TTC549 (cell line): ENCODE measurements around the gene RNF14.

Experiments used
- FAIRE-seq: peaks from 2 replicates; lab custom pipeline; 2012; peaks lifted over from hg19 to GRCh38; lab: Jason Lieb, UNC

Gene RNF14

DNA sequence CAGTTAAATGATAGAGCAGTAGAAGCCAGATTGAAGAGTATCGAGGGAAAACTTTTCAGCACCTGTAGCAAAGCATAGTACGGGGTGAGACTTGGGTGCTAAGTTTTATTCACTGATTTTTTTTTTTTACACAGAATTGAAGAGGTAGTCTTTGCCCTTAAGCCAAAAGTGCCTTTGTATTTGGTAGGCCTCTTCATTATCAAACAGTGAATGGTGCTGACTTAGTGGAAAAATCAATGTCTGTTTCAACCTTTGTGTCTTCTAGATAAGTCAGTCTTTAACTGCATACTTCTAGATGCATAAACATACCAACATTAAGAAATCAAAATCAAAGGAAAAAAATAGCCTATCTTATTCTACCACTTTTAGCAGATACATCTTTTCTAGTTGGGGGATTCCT is 13.7 kb downstream of the RNF14 start:
- no peak for FAIRE-seq

DNA sequence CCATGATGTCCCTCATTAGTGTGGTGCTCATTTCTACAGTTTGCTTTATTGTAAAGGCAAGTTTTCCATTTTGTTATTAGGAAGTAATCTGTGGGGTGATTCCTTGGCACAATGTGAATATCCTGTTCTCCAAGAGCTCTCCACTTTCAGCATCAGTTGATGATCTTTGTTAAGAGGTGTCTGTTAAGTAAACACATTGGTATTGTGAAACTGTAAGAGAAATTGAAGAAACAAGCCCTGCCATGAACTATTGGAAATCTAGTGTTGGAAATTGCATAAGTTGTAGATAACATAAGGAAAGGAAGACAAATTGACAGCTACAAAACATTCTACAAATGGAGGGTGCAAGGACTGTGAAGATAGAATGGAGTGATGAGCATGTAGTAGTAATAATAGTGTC is 17.2 kb downstream of the RNF14 start:
- FAIRE-seq, result no peak

DNA sequence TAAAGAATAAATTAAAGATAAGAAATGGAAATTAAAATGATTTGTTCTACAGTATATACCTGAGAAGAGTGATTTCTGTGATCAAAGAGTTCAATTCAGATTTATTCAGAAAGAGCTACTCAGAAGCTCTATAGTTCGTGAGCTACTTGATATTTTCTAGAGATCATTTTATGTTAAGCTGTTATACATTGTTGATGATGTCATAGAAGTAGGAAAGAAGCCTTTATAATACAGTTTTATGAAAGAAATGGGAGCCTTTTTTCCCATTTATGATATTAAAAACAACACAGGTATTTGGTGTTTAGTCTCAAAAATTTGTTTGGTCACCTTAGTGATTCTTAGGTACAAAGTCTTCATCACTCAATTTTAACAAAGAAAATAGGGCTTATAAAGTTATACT is 20.8 kb downstream of the RNF14 start:
- no peak for FAIRE-seq

DNA sequence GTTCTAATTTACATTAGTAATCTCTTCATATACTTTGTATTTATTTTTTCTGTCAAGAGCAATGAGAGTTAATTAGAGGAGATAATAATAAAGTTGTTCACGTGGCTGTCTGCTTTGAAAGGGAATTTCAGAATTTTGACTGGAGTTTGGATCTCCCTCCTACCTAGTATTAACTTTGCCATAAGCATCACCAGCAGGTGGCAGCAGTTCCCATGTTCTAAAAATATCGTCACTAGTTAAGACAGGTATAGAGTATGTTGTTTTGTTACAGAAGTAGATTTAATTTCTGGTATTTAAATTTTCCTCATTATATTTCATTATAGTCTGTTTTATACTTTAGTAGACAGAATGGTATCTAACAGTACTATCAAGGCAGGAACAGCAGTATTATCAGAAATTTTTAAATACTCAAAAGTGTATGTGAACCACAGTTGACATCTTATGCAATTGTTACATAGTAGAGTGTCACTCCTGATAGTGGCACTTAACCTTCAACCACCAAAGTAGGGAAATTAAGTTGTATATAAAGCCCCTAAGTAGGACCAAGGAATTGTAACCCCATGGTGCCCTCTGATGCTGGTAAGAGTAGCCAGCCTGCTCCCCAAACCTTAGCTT is 23.6 kb downstream of the RNF14 start:
- FAIRE-seq, result peak; percentile 89

DNA sequence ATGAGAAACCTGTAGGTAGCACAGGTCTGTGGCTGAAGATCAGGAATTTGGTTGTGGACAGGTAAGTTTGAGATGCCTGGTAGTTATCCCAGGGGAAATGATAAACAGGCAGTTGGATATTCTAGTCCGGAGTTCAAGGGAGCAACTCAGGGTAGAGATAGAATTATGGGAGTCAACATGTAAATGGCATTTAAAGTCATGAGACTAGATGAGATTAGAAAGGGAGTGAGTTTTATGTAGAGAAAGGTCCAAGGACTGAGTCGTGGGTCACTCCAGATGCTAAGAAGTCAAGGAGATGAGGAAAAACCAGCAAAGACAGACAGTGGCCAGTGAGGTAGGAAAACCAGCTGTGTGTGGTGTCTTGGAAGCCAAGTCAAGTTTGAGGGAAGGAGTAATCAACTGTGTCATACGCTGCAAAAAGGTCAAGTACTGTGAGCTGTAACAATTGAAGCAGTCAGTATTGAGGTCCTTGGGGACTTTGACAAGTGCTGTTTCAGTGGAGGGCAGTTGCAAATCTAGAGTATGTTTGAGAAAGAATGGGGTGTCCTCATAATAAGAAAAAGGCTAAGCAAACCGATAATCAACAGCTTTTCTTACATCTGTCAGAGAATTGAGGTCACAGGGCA is 25.7 kb downstream of the RNF14 start:
- no peak for FAIRE-seq

DNA sequence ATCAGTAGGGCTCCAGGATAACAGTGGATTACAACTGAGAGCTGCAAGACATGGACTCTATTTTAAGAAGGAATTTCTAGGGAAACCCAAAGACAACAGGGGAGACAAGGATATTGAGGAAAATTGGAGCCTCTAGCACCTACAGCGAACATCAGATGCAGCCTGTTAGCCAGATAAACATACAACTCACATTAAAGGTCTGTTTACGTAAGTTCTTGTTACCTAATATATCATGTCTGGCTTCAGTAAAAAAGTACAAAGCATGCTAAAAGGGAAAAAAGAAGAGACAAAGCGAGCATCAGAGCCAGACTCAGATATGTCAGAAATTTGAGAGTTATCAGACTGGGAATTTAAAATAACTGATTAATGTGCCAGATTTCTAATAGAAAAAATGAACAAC is 26.8 kb downstream of the RNF14 start:
- FAIRE-seq, result no peak

DNA sequence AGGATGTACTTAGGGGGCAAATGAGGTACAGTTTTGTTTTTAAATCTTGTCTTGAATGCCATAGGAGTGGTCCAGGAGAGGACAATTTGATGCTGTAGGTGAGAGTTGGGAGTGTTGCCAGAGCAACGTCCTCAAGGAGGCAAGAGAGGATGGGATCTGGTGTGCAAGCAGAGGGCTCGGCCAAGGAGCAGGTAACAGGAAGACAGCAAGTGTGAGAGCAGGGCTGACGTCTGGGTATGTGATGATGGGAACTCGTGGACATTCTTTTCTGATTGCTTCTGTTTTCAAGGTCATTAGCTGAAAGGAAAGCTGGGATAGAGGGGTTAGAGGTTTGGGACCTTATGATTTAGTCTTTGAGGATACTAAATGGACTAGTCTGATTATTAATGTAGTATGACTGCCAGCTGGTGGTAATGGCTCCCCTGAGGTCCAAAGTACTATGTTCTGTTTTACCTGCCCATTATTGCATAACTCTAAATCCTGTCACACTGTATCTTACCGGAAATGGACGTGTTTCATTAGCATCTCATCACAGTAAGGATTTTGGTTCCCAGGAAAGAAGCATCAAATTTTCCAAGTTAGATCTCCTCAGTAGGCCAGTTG is 28.6 kb downstream of the RNF14 start:
- FAIRE-seq, result no peak

DNA sequence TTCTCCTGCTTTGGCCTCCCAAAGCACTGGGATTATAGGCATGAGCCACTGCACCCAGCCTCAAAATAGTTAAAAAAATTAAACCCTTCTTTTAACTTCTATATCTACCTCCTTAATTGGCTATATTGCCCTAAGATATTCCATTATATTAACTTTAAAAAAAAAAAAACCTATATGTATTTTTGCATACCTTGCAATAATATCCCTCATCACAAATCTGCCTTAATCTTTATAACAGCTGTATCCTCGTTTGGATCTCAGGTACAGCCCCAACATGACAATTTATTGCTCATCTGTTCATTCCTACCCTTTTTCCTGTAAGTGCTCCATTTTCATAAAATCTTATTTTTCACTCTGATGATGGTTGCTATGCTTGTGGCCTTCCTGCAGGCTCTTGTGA is 31.3 kb downstream of the RNF14 start:
- no peak for FAIRE-seq

DNA sequence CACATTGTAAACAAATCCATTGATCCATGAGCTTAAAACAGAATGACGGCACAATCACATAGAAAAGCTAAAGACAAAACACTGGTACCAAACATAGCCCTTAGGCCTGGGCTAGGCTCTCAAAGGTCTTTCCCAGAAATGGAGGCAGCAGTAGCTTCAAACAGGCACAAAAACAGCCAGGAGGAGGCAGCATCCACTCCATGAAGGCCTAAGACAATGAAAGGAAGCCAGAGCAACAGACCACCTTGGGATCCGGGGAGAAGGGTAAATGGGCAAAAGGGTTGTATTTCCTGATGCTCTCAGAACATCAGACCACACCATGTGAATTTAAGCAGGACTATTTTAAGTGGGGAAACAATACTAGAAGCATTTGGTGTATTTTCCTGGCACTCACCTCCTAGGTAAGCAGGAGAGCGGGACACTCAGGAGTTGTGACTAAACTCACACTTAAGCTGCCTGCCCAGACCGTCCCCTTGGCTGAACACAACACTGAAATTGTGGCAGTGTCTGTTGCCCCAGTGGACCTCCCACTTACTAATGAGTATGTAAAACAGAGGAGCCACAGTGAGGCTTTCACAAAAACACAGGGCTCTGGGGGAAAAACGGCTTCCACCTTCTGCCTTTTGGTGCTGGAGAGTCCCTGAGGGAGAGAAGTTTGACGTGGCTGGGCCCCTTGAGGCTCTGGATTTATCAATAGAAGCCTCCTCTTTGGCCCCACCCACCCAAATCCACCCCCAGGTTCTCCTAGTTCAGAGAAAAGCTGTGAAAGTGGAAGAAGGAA is 32.0 kb downstream of the RNF14 start:
- peak; percentile 23 for FAIRE-seq

DNA sequence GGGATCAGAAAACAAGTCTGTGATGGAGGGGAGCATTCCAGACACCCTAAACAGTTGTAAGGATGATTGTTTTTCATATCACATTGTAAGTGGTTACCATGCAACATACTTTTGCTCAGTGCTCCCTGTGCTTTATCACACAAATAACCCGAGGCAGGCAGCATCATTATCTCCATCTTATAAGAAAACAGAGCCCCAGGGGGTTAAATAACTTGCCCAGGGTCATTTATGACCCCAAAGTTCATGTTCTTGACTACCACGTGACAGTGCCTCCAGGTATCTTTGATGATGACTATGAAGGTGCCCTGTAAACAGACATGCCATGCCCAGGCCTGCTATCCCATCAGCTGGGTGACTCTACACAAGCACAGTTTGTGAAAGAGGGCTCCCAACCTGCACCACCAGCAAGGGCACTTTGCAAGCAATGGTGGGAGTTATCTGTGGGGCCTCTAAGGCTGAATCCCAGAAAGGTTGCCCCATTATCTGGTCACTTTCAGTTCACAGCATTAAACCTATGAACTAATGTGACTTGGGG is 34.4 kb downstream of the RNF14 start:
- no peak for FAIRE-seq

DNA sequence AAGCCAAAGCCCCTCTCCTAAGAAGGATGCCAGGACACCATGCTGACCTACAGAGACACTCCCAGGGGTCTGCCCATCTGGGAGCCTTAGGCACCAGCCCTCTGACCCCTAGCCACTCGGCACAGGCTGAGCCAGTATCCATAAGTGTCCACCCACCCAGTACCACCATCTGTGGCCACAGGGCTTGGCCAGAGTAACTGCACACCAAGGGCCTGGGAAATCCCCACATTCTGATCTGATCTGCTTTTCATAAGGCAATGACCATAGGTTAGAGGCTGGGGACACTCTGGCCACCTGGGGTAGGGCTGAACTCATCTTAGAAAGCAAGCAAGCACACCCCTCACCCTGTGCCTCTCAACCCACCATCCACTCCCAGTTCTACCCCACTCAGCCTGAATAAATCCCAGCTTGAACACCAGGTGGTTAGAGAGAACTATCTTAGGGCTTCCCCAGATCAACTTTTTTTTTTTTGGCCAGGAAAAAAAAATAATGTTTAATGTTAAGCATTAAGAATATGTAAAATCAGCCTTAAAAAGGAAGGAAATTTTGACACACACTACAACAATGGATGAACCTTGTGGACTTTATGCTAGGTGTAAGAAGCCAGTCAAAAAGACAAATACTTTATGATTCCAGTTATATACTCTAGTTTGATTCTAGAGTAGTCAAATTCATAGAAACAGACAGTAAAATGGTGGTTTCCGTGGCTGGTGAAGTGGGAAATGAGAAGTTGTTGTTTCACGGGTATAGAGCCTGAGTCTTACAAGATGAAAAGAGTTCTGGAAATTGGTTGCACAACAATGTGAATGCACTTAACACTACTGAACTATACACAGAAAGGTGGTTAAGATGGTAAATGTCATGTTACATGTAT is 37.7 kb downstream of the RNF14 start:
- no peak for FAIRE-seq

DNA sequence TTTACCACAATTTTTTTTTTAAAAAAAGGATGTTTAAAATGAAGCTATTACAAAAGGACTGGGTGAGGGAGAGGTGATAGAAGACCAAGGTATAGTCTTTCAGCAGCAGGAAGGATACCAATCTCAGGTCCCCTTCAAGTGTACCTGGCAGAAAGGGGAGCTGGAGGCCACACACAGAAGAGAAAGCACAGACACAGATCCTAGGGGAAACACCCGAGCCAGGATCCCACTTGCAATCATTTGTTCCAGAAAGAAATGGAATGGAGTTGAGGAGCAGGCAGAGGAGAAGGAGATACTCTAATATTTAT is 38.3 kb downstream of the RNF14 start:
- FAIRE-seq, result no peak

DNA sequence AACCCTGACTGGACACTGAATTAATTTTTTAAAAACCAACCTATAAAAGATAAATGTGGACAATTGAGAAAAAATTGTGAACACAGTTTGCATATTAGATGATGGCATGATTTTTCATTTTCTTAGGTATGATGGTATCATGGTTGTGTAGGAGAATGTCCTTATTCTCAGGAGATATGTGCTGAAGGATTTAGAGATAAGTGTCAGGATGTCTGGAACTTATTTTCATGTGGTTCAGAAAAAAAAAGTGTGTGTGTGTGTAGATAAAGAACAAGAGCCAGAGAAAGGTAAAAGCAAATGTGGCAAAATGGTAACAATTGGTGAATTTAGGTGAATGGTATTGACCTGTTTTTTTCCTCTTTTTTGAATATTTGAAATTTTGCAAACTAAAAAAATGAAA is 39.9 kb downstream of the RNF14 start:
- FAIRE-seq, result no peak

DNA sequence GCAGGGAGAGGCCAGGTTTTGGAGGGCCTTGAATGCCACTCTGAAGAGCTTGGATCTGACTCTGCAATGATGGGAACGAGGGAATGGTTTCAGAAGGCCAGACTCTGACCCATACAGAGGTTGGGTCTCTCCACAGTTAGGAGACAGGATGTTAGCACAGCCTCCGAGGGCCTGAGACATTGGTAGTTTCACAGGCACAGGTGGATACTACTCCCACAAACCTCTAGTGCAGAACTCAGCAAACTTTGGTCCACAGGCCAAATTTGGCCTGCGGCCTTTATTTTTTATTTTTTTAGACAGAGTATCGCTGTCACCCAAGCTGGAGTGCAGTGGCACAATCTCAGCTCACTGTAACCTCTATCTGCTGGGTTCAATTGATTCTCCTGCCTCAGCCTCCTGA is 41.0 kb downstream of the RNF14 start:
- no peak for FAIRE-seq

DNA sequence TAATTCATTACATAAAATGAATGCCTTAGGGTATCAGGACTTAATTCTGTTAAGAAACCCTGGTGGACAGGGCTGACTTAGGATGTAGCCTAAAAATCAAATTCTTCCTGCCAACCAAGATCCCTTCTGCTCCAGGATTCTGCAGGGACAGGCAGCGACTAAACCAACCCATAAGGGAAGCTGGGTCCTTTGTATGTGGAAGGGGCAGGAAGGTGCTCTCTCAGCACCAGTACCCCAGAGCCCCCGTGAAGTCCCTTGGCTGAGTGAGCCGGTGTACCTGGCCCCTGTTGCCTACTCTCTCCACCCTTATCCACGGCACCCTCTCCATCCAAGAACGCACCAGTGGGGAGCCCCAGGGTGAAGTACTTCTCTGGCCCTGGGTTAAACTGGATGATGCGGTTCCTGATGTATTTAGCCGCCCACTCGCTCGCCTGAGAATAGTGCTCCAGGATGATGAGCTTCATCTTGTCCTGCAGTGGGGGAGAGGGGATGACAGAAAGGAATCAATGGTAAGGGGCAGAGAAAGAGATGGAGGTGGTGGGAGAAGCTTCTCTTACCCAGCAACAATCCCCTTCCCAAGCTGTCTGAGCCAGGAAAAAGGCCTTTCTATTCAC is 42.8 kb downstream of the RNF14 start:
- no peak for FAIRE-seq

DNA sequence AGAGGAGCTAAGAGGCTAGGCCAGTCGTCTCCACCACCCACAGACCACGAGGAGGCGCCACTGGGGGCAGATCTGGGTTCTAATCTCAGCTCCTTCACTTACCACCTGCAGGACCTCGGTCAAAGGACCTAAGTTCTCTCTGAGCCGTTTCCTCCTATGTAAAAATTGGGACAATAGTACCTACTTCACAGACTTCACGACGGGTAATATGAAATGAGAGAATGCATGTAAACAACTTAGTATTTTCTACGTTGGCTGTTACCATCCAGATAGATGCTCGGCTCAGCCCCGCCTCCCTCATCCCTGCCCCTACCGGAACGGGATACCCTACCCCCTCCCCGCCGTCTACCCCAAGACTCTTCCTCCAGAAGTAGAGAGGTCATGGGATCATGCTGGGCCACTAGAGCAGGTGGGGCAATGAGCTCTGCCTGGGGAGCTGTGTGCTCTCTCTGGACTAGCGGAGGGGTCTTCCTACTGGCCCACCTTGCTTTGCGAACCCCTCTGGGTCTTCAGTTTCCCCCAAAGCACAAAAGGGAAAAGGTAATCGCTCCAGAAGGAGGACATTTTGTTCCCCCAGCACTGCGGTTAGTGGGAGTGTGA is 43.4 kb downstream of the RNF14 start:
- no peak for FAIRE-seq

DNA sequence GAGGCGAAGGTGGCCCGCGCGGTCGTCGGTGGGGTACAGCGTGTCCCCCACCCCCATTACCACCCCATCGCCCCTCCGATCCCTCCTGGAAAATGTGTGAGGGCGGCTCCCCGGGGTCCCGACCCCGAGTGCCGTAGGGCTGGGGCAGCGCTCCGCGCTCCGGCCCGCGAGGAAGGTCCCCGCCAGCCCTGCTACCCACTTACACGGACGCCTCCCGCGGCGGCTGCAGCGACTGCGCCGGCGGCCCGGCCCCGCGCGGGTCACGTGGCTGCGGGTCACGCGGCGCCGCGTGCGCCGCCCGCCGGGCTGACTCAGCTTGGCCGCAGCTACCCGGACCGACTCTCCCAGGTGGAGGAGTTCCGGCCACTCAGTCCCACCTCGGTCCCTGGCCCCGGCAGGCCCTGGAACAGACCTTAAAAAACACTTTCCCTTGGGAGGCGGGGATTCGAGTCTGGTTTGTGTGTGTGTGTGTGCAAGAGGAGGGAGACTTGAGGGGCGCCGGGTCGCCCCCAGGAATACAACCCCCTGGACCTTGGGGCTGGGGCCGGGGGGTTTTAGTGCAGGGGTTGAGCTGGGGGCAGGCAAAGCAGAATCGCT is 44.0 kb downstream of the RNF14 start, which contains the start of gene GNPDA1:
GNPDA1 (minus strand) TSS at position 236 of the 597 bp plus-strand sequence. CDS start 992 bp downstream, outside the sequence.
- FAIRE-seq, result no peak

DNA sequence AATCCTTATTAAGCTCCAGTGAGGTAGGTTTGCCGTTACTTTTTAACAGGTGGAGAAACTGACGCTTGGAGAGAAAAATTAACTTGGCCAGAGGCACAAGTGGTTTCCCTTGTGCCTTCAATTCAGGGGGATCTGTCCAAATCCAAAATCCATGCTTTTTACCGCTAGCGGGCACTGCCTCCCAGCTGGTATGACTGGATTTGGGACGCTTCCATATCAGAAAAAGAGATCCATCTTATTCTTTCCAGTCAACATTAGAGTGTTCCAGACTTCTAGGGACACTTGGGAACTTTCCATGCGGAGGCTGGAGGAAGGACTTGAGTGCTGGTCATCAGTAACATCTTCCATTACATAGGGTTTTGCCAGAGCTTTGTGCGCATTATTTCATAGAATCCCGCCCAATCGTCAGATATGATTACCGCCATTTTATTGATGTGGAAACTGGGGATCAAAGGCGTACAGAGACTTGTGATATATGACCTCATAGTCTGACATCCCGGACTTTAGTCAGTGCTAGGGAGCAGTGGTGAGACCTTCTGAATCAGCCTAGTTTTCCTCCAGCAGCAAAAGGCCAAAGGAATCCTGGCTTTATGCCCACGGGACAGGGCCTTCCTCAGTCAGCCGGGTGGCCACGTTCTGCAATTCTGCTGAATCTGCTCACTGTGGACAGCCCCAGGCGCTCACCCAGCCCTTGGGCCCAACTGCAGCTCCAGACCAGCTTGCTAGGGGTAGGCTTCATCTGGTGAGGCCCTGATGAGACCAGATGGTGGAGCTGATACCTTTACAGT is 45.0 kb downstream of the RNF14 start:
- no peak for FAIRE-seq

DNA sequence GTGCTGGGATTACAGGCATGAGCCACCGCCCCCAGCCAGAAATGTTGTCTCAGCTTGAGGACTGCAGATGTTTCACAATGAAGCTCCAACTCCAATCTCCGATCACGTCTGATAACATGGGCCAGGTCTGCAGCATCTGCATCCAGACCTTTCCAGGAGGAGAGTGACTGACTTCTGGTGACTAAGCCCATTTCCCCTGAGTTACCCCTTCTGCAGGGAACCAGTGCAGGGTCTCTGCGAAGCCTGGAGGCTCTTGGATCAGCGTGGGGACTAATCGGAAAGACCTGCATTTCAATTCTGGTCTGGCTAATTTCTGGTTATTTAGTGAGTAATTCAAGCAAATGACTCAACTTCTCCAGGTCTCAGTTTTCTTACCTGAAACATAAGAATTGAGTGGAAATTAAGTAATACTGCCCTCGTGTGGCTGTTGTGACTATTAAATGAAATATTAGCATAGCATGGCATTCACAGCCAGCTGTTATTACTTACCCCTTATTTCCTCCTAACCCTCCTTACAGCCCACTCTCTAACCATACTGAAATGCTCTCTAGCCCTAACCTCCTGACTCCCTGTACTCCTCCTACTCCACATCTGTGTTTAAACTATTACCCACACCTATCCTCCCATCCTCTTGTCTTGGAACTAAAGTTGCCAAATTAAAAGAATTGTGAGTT is 46.1 kb downstream of the RNF14 start:
- FAIRE-seq, result no peak
